NCI-H774 (cell line): ENCODE data around the gene NKX1-1.
"Not testable (repeated sequence)": the region's sequence is repeated elsewhere in the genome, so short reads cannot be mapped to it uniquely, and the experiment has no call there.

Source experiments
- DNase-seq: peaks from one replicate; lab custom pipeline; 2025; lab: John Stamatoyannopoulos, UW

NKX1-1 gene

GRCh38 chr4:1373892-1374705 is 32.1 kb downstream of the NKX1-1 start:
- no peak for DNase-seq

GRCh38 chr4:1372576-1372975 is 33.7 kb downstream of the NKX1-1 start:
- DNase-seq = not testable (repeated sequence)

- no peak for DNase-seq
Measured at GRCh38 chr4:1371176-1372165, 34.8 kb downstream of the NKX1-1 start.

- no peak for DNase-seq
Measured at GRCh38 chr4:1370321-1371124, 35.7 kb downstream of the NKX1-1 start.

- no peak for DNase-seq
Measured at GRCh38 chr4:1369479-1370079, 36.7 kb downstream of the NKX1-1 start.

GRCh38 chr4:1369091-1369450 is 37.2 kb downstream of the NKX1-1 start:
- no peak for DNase-seq

GRCh38 chr4:1368421-1369090 is 37.7 kb downstream of the NKX1-1 start:
- no peak for DNase-seq

GRCh38 chr4:1367936-1368289 is 38.3 kb downstream of the NKX1-1 start:
- DNase-seq = no peak

- no peak for DNase-seq
Measured at GRCh38 chr4:1367230-1367935, 38.9 kb downstream of the NKX1-1 start.

- DNase-seq = no peak
Measured at GRCh38 chr4:1366371-1367229, 39.6 kb downstream of the NKX1-1 start.

GRCh38 chr4:1365271-1366178 is 40.7 kb downstream of the NKX1-1 start:
- DNase-seq = peak; percentile 73

GRCh38 chr4:1364748-1365147 is 41.5 kb downstream of the NKX1-1 start:
- DNase-seq = no peak

GRCh38 chr4:1364217-1364616 is 42.0 kb downstream of the NKX1-1 start:
- no peak for DNase-seq

- DNase-seq = no peak
Measured at GRCh38 chr4:1363513-1363912, 42.7 kb downstream of the NKX1-1 start.

GRCh38 chr4:1362521-1362920 is 43.7 kb downstream of the NKX1-1 start:
- no peak for DNase-seq

GRCh38 chr4:1362046-1362445 is 44.2 kb downstream of the NKX1-1 start:
- no peak for DNase-seq

GRCh38 chr4:1361431-1361830 is 44.8 kb downstream of the NKX1-1 start:
- DNase-seq = no peak
